HEK293T (cell line): Measurements from ENCODE around the gene SMIM7.

Experiments
- CTCF ChIA-PET: fragments of 350-600 bp; formaldehyde crosslinking; extraction: SDS; loops from one replicate; lab custom pipeline; 2021; ENCODE audit warnings: antibody characterized with exemption, inconsistent platforms; lab: Yijun Ruan, JAX
- POLR2A ChIA-PET: fragments of 350-600 bp; formaldehyde crosslinking; extraction: SDS; loops from one replicate; lab custom pipeline; 2020; ENCODE audit warnings: antibody characterized with exemption, inconsistent platforms; lab: Yijun Ruan, JAX
- DNase-seq: peaks from one replicate; pipeline ENCODE4 v3.0.0; 2012; ENCODE audit warnings: mixed read lengths; ENCODE audit errors: extremely low spot score
- ARNT ChIP-seq: fragments of 450-650 bp; IDR thresholded peaks from 2 replicates; pipeline ENCODE4 v1.6.1; 2017; ENCODE audit warnings: mild to moderate bottlenecking
- BHLHE40 ChIP-seq: fragments of 450-650 bp; IDR thresholded peaks from 2 replicates; pipeline ENCODE4 v1.6.1; 2016; ENCODE audit warnings: mild to moderate bottlenecking, moderate library complexity, borderline replicate concordance
- CTBP1 ChIP-seq: fragments of 450-650 bp; IDR thresholded peaks from 2 replicates; pipeline ENCODE4 v1.6.1; 2016; ENCODE audit warnings: borderline replicate concordance
- ELF4 ChIP-seq: fragments of 450-650 bp; IDR thresholded peaks from 2 replicates; pipeline ENCODE4 v1.6.1; 2017; ENCODE audit warnings: antibody characterized with exemption
- FOXA1 ChIP-seq: fragments of 450-650 bp; IDR thresholded peaks from 2 replicates; pipeline ENCODE4 v1.6.1; 2016; ENCODE audit warnings: mild to moderate bottlenecking
- FOXK2 ChIP-seq: fragments of 450-650 bp; IDR thresholded peaks from 2 replicates; pipeline ENCODE4 v1.6.1; 2016; ENCODE audit warnings: mild to moderate bottlenecking
- FOXM1 ChIP-seq: fragments of 450-650 bp; IDR thresholded peaks from 2 replicates; pipeline ENCODE4 v1.6.1; 2017; ENCODE audit warnings: mild to moderate bottlenecking, borderline replicate concordance
- HDGF ChIP-seq: fragments of 450-650 bp; IDR thresholded peaks from 2 replicates; pipeline ENCODE4 v1.6.1; 2017; ENCODE audit warnings: antibody characterized with exemption, borderline replicate concordance
- L3MBTL2 ChIP-seq: fragments of 450-650 bp; conservative IDR thresholded peaks from 2 replicates; pipeline ENCODE4 v1.6.1; 2016; ENCODE audit warnings: mild to moderate bottlenecking
- LEF1 ChIP-seq: fragments of 450-650 bp; IDR thresholded peaks from 2 replicates; pipeline ENCODE4 v1.6.1; 2017; ENCODE audit warnings: mild to moderate bottlenecking, borderline replicate concordance
- NFRKB ChIP-seq: fragments of 450-650 bp; IDR thresholded peaks from 2 replicates; pipeline ENCODE4 v1.6.1; 2016; ENCODE audit warnings: mild to moderate bottlenecking, moderate library complexity
- SP1 ChIP-seq: fragments of 450-650 bp; IDR thresholded peaks from 2 replicates; pipeline ENCODE4 v1.6.1; 2017
- SUZ12 ChIP-seq: fragments of 450-650 bp; IDR thresholded peaks from 2 replicates; pipeline ENCODE4 v1.6.1; 2016; ENCODE audit warnings: mild to moderate bottlenecking
- TARDBP ChIP-seq: fragments of 450-650 bp; IDR thresholded peaks from 2 replicates; pipeline ENCODE4 v1.6.1; 2016
- ZNF384 ChIP-seq: fragments of 450-650 bp; IDR thresholded peaks from 2 replicates; pipeline ENCODE4 v1.6.1; 2016
- TF ChIP-seq, protein P1 (sequence below): fragments of 450-650 bp; IDR thresholded peaks from 2 replicates; pipeline ENCODE4 v1.6.1; 2016

SMIM7 gene

DNA sequence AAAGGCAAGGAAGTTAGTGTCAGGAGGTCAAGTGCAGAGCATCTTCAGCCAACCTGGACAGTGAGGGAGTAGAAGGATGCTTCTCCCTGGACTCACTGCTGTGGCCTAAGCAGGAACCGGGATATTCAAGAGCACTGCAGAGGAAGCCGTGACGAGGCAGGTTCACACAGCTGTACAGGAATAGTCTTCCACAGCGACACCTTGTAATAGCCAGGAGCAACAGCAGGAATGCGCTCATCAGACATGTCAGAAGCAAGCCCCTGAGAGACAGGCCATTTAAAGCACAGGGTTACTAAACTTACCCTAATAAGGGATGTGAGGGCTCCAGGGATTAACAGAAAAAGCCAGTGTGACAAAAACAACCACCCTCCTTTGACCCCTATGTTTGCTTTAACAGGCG lies 28.5 kb downstream of the SMIM7 start:
- POLR2A ChIA-PET: no interaction called here
- CTCF ChIA-PET: no interaction called here
- DNase-seq: no peak
- TF ChIP-seq, protein P1, sequence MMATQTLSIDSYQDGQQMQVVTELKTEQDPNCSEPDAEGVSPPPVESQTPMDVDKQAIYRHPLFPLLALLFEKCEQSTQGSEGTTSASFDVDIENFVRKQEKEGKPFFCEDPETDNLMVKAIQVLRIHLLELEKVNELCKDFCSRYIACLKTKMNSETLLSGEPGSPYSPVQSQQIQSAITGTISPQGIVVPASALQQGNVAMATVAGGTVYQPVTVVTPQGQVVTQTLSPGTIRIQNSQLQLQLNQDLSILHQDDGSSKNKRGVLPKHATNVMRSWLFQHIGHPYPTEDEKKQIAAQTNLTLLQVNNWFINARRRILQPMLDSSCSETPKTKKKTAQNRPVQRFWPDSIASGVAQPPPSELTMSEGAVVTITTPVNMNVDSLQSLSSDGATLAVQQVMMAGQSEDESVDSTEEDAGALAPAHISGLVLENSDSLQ: no peak
- TF ChIP-seq FOXM1: no peak
- no peak for TF ChIP-seq HDGF
- no peak for TF ChIP-seq LEF1
- TF ChIP-seq FOXK2: no peak
- TF ChIP-seq L3MBTL2: no peak
- no peak for TF ChIP-seq SP1
- no peak for TF ChIP-seq SUZ12
- no peak for TF ChIP-seq FOXA1
- TF ChIP-seq TARDBP: no peak
- no peak for TF ChIP-seq ZNF384
- TF ChIP-seq ARNT: no peak
- TF ChIP-seq NFRKB: no peak
- TF ChIP-seq CTBP1: no peak
- no peak for TF ChIP-seq ELF4
- no peak for TF ChIP-seq BHLHE40

DNA sequence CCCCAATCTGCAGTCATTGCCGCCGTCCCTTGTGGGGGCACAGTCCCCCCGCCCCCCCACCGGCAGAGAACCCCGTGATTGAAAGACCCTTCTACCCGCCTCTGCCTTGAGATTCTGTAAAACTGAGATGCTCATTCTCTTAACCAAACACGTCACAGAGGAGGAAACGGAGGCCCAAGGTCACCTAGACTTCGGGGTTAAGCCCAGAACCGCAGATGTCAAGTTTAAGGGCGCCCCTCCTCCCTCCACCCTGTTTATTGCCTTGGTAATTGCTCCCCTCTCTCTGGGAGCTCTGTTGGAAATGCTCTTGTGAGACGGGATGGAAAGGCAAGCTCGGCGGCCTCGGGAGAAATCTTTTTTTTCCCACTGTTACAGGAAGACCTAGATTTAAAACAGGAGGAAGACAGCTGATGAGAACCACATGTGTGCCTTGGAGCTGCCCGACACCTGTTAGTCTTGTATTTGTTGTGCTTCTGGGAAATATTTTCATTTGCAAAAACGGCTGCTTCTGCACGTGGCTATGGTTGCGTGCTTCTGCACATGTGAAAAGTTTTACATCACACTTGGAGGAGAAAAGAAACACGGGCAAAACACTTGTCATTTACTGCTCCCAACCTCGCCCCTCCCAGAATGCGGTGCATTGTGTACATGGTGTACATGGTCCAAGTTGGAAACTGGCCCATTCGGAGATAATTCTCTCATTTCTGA lies 30.8 kb downstream of the SMIM7 start:
- CTCF ChIA-PET: no interaction called here
- TF ChIP-seq L3MBTL2: peak; percentile 29; the same call in 1 of the 2 replicates
- TF ChIP-seq ZNF384: no peak
- POLR2A ChIA-PET: interaction anchor here (1.1 to 3.9 kb wide), 6 partner anchors 9 to 56 kb away, joined by 3 to 20 read pairs (median 7); partner anchors contain the start of genes SLC35E1, SMIM7 and TMEM38A
- DNase-seq: no peak

DNA sequence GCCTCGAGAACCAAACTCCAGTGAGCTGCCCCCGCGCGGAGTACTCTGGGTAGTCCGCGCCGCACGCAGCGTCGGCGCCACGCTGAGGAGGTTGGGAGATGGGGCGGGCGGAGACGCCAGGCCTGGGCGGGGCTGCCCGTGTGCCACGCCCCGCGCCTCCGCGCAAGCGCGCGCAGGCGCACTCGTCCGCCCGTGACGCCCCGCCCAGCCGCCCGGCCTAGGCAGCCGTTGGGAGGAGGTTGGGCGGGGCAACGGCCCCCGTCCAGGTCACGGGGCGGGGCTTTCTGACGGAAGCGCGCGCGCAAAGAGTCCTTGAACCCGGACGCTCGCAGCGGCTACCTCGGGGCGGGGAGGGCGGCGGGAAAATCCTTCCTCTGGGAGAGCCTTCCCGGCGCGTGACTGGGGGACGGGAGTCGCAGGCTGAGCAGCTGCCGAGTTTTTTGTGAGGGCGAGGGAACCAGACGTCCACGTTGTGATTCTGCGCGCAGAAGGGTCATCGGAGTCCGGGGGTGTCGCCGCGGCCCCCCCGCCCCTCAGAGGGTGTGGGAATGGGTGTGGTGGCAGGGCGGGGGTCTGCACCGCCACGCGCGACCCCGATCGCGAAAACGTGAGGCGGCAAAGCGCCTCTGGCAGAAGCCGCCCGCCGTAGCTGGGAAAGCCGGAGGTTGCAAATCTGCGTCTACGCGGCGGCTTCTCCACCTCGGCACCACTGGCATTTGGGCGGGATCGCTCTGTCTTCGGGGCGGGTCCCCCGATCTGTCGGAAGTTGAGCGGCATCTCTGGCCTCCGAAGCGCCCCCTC lies 31.6 kb downstream of the SMIM7 start, which contains the start of gene MED26:
MED26 (minus strand) TSS at position 22 of the 801 bp plus-strand sequence. CDS start 261 bp downstream, outside the sequence.
- no peak for TF ChIP-seq FOXA1
- TF ChIP-seq, protein P1: no peak
- TF ChIP-seq FOXM1: no peak
- no peak for TF ChIP-seq HDGF
- no peak for TF ChIP-seq SUZ12
- TF ChIP-seq L3MBTL2: peak; percentile 72
- 0 out of 2 replicates have a peak, but pooled peaks have one; percentile 34 for TF ChIP-seq ARNT
- no peak for TF ChIP-seq FOXK2
- no peak for TF ChIP-seq BHLHE40
- no peak for TF ChIP-seq ZNF384
- no peak for TF ChIP-seq NFRKB
- DNase-seq: peak; percentile 99
- ChIA-PET CTCF (no interaction called here), POLR2A (interaction anchor here (0.6 to 3.9 kb wide), 15 partner anchors 9 to 148 kb away, joined by 3 to 20 read pairs (median 3); partner anchors contain the start of genes SLC35E1, SMIM7 and TMEM38A)

DNA sequence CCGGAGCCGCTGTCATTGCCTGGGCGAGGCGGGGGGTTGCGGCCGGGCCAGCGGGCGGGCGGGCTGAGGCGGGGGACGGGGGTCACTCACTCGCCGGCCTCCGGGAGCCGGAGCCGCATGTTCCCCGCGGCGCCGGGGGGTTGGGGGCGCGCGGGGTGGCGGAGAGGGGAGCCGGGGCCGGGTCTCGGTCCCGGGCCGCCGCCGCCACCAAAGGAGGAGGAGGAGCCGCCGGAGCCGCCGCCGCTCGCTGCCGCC lies 32.1 kb downstream of the SMIM7 start:
- no peak for DNase-seq
- ChIA-PET CTCF (no interaction called here), POLR2A (interaction anchor here (0.6 to 3.9 kb wide), 15 partner anchors 9 to 147 kb away, joined by 3 to 20 read pairs (median 3); partner anchors contain the start of genes SLC35E1, SMIM7 and TMEM38A)
- TF ChIP-seq SP1 (no peak), FOXK2 (no peak), LEF1 (no peak), BHLHE40 (no peak), ELF4 (no peak), SUZ12 (no peak), FOXM1 (no peak), TARDBP (no peak), HDGF (no peak), ARNT (no peak), CTBP1 (no peak), FOXA1 (no peak), L3MBTL2 (no peak), NFRKB (no peak), ZNF384 (no peak)
- TF ChIP-seq, protein P1: no peak

DNA sequence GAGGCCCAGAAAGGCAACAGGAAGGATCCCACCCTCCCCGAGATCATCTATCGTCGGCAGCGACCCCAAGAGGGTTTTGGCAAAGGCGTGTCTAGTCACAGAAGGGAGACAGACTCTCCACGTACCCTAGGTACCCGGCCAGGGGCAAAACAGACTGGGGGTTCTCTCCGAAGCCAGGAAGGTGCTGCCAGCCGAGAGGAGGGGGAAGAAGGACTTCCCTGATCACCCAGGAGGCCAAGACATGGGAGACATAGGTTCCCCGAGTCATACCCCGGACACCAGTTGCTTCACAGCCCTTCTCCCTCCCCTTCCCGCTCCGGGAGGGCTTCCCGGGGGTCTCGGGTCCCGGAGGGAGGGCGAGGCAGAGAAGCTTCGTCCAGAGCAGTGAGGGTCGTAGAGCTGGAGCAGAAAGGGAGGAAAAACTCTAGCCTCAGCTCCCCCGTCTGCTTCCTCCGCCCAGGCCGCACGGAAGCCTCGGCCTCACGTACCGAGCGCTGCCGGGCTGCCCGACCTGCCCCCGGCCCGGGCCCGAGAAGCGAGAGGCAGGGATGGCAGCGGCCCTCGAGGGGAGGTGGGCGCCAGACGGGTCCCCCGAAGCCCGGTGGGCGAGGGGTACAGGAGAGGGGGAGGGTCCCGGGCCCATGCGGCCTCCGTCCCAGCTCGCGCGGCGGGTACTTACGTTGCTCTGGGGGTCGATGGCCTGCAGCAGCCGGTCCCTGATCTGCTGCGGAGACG lies 32.6 kb downstream of the SMIM7 start:
- no peak for DNase-seq
- ChIA-PET CTCF (no interaction called here), POLR2A (interaction anchor here (0.6 to 3.9 kb wide), 12 partner anchors 8 to 86 kb away, joined by 3 to 20 read pairs (median 3); partner anchors contain the start of genes CHERP, SLC35E1 and SMIM7)
- TF ChIP-seq FOXA1: no peak
- no peak for TF ChIP-seq ZNF384
- TF ChIP-seq ELF4: no peak
- no peak for TF ChIP-seq FOXM1
